Right lobe of liver (tissue), 4 donors: ENCODE measurements around the gene DEUP1.

Source experiments
- POLR2A ChIP-seq: fragments of 450-650 bp; IDR thresholded peaks from one replicate; pipeline ENCODE4 v1.6.1; 2017; ENCODE audit warnings: antibody characterized with exemption, mild to moderate bottlenecking
- TF ChIP-seq, protein P1 (sequence below), 4 donors: fragments of 200-600 bp in 3 of 4; fragments of 450-650 bp in 1 of 4; IDR thresholded peaks; one replicate each; pipeline versions ENCODE4 v1.5.1 to v1.8.0; 2016 to 2022; ENCODE audit warnings: antibody characterized with exemption in 4 of 4, mild to moderate bottlenecking in 2 of 4
- donor health status: DM: no; HTN: no; CAD: no.
- donor health status: DM: no; HTN: no; CAD: no.
- donor health status: DM: no; HTN: yes; CAD: no.

DNA sequence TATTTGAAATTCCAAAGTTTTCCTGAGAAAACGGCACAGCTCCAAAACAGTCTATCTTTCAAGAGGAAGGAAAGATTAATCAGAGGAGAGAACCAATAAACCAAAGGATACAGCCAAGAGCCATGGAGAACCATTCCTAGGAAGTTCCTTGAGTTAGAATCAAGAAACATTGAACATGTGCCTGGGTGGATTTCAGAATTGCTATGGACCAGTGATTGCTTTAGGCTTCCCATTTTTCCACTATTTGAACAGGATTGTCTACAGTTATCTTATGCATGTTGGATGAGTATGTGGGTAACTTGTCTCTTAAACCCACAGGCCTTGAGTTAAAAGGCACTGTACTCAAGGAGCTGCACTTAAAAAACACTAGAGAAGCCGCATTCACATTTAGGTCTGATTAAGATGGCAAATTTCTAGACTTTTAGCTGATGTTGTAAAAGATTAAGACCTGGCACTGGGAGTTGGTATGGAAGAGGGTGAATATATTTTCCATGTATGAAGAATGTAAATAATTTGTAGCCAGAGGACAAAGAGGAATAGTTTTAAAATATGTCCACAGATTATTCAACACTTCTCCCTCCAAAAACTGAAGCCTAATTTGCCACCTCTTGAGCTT is 11.2 kb upstream of the DEUP1 start:
- TF ChIP-seq, protein P1, sequence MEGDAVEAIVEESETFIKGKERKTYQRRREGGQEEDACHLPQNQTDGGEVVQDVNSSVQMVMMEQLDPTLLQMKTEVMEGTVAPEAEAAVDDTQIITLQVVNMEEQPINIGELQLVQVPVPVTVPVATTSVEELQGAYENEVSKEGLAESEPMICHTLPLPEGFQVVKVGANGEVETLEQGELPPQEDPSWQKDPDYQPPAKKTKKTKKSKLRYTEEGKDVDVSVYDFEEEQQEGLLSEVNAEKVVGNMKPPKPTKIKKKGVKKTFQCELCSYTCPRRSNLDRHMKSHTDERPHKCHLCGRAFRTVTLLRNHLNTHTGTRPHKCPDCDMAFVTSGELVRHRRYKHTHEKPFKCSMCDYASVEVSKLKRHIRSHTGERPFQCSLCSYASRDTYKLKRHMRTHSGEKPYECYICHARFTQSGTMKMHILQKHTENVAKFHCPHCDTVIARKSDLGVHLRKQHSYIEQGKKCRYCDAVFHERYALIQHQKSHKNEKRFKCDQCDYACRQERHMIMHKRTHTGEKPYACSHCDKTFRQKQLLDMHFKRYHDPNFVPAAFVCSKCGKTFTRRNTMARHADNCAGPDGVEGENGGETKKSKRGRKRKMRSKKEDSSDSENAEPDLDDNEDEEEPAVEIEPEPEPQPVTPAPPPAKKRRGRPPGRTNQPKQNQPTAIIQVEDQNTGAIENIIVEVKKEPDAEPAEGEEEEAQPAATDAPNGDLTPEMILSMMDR (IDR thresholded peaks at IDR 0.05) = no peak
- no peak for TF ChIP-seq POLR2A
